ENCODE results near the gene MAP2K6. TPM values are rescaled to one million over a fixed set of nuclear protein-coding genes. Genes with fewer than 3 reads are reported as not detected.
"Not testable (repeated sequence)": the region's sequence is repeated elsewhere in the genome, so short reads cannot be mapped to it uniquely, and the experiment has no call there.

MAP2K6 gene
- total RNA-seq, 1 donor from 2014 or later: 3.8 TPM

- intact Hi-C loops (cut with DNase I): no loop called here
- no peak for ATAC-seq
Observed at GRCh38 chr17:69478916-69479315, 64.4 kb downstream of the MAP2K6 start.

GRCh38 chr17:69479756-69480155 lies 65.3 kb downstream of the MAP2K6 start:
- DNase-seq (ENCODE audit: missing footprints); intact Hi-C loops (cut with DNase I); ATAC-seq: not testable (repeated sequence)

More at GRCh38 chr17:69478916-69479315, 64.4 kb downstream of the MAP2K6 start:
- no peak for DNase-seq (ENCODE audit: missing footprints)

DNA sequence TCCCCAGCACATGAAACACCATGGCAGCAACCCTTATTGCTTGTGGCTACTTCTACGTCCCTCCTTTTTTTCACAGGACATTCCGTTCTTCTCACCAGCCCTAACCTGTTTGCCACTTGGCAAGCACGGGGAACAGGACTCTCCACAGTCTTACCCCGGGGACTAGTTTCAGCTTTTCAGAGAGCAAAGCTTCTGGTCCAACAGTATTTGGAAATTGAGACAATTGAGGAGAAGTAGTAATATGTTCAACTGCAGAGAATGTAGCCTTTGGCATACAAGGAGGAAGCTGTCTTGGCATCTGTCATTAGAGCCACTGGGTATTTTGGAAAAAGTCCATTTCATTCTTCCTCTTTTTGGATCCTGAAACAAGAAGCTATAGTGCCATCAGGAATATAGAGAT lies 65.7 kb downstream of the MAP2K6 start:
- ATAC-seq (peak; percentile 77), DNase-seq (ENCODE audit: missing footprints) (no peak)
- intact Hi-C loops (cut with DNase I): no loop called here

- intact Hi-C loops (cut with DNase I): loop anchor here (5.0 kb wide), 1 partner anchor 37 kb away; no protein-coding TSS in a partner anchor
- DNase-seq (ENCODE audit: missing footprints): no peak
- ATAC-seq: peak; percentile 95
Observed at GRCh38 chr17:69485251-69485661, 70.8 kb downstream of the MAP2K6 start.

DNA sequence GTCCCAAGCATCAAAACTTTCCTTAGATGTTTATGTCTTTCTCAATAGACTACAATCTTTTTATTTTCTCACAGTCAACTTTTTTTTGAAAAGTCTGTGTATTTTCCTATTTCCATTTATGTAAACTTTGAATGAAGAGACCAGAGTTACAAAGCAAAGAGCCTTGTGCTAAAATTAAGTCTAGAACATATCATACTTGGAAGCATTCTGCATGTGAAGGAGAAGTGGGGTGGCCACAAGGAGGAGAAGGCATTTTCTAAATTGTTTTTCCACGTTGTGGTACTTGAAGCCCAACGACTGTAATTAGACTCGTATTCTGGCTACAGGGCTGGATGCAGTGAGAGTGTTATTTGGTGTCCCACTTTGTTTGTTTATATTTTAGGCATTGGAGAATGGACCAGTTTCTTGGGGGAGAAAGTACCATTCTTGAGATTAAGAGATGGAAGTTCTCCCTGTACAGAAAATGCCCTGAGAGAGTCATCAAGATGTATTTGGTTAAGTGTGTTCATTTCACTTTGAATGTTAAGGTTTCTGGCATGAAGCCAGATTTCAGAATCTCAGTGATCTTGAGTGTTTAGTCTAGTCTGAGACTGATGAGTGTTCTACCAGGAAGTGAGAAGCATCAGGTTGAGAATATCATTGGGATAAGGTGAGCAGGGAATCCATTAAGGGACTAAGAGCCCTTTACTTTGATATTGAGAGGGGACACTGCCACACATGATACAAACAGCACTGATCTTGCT lies 71.6 kb downstream of the MAP2K6 start:
- ATAC-seq (peak; percentile 35), DNase-seq (ENCODE audit: missing footprints) (no peak)
- intact Hi-C loops (cut with DNase I): loop anchor here (5.0 kb wide), 1 partner anchor 36 kb away; no protein-coding TSS in a partner anchor

GRCh38 chr17:69486779-69487637 lies 72.5 kb downstream of the MAP2K6 start:
- intact Hi-C loops (cut with DNase I): loop anchor here (5.0 kb wide), 1 partner anchor 35 kb away; no protein-coding TSS in a partner anchor
- no peak for DNase-seq (ENCODE audit: missing footprints)
- no peak for ATAC-seq

DNA sequence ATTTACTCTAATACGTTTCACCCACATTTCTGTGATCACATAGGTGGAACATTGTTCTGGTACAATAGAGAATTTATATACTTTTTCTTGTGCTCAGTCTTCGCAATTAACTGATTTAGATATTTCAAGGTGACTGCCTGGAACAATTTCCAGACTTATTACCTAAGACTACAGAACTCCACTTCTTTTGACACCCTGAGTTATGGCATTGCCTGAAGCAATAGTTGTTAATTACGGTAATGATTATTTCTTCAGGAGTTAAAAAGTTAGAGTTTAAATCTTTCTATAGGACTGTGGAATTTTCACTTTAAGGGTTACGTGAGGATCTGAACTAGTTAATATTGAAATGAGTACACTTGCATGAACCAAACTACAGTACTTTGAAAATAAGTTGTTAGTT lies 74.8 kb downstream of the MAP2K6 start:
- DNase-seq (ENCODE audit: missing footprints) (no peak), ATAC-seq (no peak)
- intact Hi-C loops (cut with DNase I): loop anchor here (5.0 kb wide), 1 partner anchor 33 kb away; no protein-coding TSS in a partner anchor

DNA sequence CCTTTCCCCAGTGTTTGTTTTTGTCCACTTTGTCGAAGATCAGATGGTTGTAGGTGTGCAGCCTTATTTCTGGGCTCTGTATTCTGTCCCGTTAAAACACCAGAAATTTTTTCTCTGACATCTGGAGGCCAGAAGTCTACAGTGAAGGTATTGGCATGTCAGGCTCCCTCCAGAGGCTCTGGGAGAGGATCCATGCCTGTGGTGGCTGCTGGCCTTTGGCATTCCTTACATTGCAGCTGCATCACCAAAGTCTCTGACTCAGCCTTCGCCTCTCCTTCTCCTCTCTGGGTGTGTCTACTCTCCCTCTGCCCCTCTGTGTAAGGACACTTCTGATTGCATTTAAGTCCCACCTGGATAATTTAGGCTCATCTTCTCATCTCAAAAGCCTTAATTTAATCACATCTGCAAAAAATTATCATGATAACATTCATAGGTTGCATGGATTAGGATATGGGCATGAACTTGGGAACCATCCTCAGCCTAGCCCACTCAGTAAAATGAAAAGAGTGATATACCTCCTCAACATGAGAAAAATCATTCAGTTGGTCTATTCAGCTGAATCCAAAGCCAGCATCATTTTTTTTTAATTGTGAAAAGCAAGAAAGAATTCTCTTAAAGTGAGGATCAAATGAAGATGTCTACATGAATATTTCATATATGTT lies 78.0 kb downstream of the MAP2K6 start:
- ATAC-seq (no peak), DNase-seq (ENCODE audit: missing footprints) (no peak)
- intact Hi-C loops (cut with DNase I): no loop called here

DNA sequence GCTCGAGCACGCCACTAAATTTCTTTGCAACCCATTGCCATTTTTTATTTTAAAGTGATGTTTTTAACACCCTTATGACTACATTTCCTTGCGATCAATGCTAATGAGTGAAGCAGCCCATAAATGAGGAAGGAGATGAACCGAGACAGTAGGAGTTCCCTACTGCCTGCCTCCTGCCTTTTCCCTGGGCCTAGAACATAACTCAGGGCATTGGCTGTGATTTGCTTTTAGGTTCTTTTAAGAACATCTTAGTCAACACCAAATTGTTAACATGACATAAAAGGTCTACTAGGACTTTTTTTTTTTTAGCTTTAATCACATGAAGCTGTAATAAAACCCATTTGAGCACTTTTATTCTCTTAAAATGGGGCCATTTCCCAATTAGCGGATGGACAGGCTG lies 81.3 kb downstream of the MAP2K6 start:
- intact Hi-C loops (cut with DNase I): no loop called here
- ATAC-seq (no peak), DNase-seq (ENCODE audit: missing footprints) (no peak)

DNA sequence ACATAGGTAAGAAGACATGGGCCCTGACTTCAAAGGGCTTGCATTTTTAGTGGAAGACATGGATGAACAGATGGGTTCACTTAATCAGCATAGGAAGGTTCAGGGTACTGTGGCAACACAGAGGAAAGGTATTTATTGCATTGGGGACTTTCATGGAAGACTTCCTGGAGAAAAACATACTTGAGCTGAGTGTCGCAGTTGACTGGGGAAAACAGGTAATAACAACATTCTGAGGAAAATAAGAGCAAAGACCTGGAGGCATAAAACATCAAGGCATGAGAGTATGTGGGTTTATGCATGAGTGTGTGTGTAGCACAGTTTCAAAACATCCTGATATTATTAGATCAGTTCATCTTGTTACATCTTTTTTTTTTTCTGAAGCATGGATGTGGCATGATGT lies 82.7 kb downstream of the MAP2K6 start:
- ATAC-seq (no peak), DNase-seq (ENCODE audit: missing footprints) (no peak)
- intact Hi-C loops (cut with DNase I): no loop called here

DNA sequence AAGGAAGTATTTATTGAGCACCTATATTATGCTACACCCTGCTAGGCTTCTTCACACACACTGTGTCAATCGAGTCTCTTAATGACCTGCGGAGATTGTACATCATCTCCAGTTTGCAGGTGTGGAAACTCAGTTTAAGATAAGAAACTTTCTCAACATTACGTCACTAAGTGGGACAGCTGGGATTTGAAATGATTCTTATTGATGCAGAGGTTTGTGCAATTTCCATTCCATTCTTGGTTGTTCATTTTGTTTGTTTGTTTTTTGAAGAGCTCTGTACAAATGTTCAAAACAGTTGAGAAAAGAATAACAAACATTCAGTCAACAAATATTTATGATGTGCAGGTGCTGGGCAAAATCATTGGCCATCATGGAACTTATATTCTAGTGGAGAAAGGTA lies 84.8 kb downstream of the MAP2K6 start:
- no peak for DNase-seq (ENCODE audit: missing footprints)
- intact Hi-C loops (cut with DNase I): no loop called here
- no peak for ATAC-seq

DNA sequence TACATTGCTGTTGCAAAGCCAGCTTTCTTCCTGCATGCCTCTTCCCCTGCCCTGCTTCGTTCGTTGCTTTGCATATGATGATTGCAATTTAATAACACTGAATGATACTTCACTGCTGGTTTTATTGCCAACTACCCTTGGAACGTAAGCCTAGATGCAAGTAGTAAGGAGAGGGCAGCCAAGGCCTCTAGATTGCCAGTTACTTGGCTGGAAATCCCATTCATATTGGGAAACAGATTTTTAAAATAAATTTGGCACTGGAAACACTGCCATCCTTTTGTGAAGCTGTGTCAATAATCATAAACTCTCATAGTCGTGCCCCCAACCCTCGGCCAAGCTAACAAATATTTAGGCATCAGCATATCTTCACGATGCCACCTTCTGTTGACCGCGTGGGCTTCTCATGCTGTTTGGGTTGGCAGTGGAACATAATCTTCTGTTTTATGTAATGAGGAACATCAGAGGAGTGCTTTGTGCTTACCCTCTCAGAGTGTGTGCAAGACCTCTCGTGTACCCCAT lies 86.5 kb downstream of the MAP2K6 start:
- intact Hi-C loops (cut with DNase I): no loop called here
- ATAC-seq (no peak), DNase-seq (ENCODE audit: missing footprints) (no peak)

GRCh38 chr17:69501591-69502468 lies 87.3 kb downstream of the MAP2K6 start:
- ATAC-seq: peak; percentile 74
- intact Hi-C loops (cut with DNase I): no loop called here
- DNase-seq (ENCODE audit: missing footprints): no peak

DNA sequence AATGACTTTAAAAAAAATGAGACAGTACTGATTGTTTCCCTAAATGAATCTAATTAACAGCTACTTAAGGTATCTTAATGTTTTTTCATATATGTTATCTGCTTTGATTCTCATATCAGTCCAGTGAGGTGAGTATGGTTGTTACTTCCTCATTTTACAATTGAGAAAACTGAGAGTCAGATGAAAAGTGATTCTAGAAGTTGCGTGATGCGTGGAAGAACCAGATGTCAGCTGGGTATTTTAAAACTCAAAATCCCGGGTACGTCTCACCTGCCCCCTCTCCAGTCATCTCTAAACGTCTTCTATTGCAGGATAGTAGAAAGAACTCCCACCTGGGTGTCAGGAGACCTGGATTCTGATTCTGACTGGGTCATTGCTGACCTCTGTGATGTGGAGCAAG lies 89.2 kb downstream of the MAP2K6 start:
- DNase-seq (ENCODE audit: missing footprints): no peak
- intact Hi-C loops (cut with DNase I): no loop called here
- ATAC-seq: no peak

- ATAC-seq: no peak
Observed at GRCh38 chr17:69505740-69506139, 91.2 kb downstream of the MAP2K6 start.

GRCh38 chr17:69506489-69506888 lies 92.0 kb downstream of the MAP2K6 start:
- DNase-seq (ENCODE audit: missing footprints) (no peak), ATAC-seq (no peak)
- intact Hi-C loops (cut with DNase I): no loop called here

More at GRCh38 chr17:69505740-69506139, 91.2 kb downstream of the MAP2K6 start:
- intact Hi-C loops (cut with DNase I): no loop called here
- no peak for DNase-seq (ENCODE audit: missing footprints)

DNA sequence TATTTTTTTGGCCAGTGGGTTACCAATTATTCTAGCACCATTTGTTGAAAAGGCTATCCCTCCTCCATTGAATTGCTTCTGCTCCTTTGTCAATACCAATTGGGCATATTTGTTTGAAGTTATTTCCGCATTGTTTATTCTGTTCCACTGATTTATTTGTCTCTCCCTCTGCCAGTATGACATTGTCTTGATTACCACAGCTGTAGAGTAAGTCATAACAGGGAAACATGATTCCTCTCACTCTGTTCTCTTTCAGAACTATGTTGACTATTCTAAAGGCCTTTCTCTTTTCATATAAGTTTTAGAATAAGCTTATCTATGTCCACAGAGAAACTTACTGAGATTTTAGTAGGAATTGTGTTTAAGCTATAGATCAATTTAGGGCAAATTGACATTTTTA lies 94.3 kb downstream of the MAP2K6 start:
- no peak for ATAC-seq
- intact Hi-C loops (cut with DNase I): no loop called here
- DNase-seq (ENCODE audit: missing footprints): no peak

GRCh38 chr17:69511250-69511649 lies 96.8 kb downstream of the MAP2K6 start:
- ATAC-seq (no peak), DNase-seq (ENCODE audit: missing footprints) (no peak)
- intact Hi-C loops (cut with DNase I): no loop called here
